HG03045 (cell line): ENCODE measurements around the gene TWF1.
"Not testable (repeated sequence)": the region's sequence is repeated elsewhere in the genome, so short reads cannot be mapped to it uniquely, and the experiment has no call there.

Source experiments
- ATAC-seq: cut with Tn5 transposase; IDR thresholded peaks from one replicate; pipeline ENCODE4 v1.9.1; 2021; ENCODE audit warnings: mild to moderate bottlenecking, moderate library complexity; ENCODE audit not compliant: unreplicated experiment

TWF1 gene

GRCh38 chr12:43806737-43807072 is 588 bp upstream of the TWF1 start:
- ATAC-seq, result no peak

GRCh38 chr12:43805149-43805859 is 813 bp downstream of the TWF1 start:
- peak; percentile 4 for ATAC-seq

- no peak for ATAC-seq
Measured at GRCh38 chr12:43797561-43798217, 8.4 kb downstream of the TWF1 start.

GRCh38 chr12:43795716-43796280 is 10.3 kb downstream of the TWF1 start:
- no peak for ATAC-seq

GRCh38 chr12:43789941-43790340 is 16.2 kb downstream of the TWF1 start:
- no peak for ATAC-seq

GRCh38 chr12:43786899-43787693 is 19.0 kb downstream of the TWF1 start:
- ATAC-seq, result no peak

- ATAC-seq, result no peak
Measured at GRCh38 chr12:43776498-43776897, 29.6 kb downstream of the TWF1 start.

- no peak for ATAC-seq
Measured at GRCh38 chr12:43766291-43766690, 39.8 kb downstream of the TWF1 start.

- ATAC-seq, result no peak
Measured at GRCh38 chr12:43764528-43764927, 41.6 kb downstream of the TWF1 start.

GRCh38 chr12:43763769-43764168 is 42.3 kb downstream of the TWF1 start:
- ATAC-seq, result no peak

GRCh38 chr12:43762596-43762995 is 43.5 kb downstream of the TWF1 start:
- ATAC-seq, result no peak

GRCh38 chr12:43761500-43761899 is 44.6 kb downstream of the TWF1 start:
- no peak for ATAC-seq

- ATAC-seq, result no peak
Measured at GRCh38 chr12:43760396-43760795, 45.7 kb downstream of the TWF1 start.

GRCh38 chr12:43758728-43759563 is 47.2 kb downstream of the TWF1 start, which contains the start of the genes IRAK4 and PUS7L:
TSS of gene IRAK4 (plus strand) at chr12:43758951. CDS start at chr12:43768112, 9,161 bp downstream.
TSS of gene PUS7L (minus strand) at chr12:43758790. CDS start at chr12:43755245, 3,545 bp downstream.
- ATAC-seq, result peak; percentile 98

- ATAC-seq, result peak; percentile 3
Measured at GRCh38 chr12:43758247-43758727, 47.8 kb downstream of the TWF1 start.

GRCh38 chr12:43754015-43754414 is 52.1 kb downstream of the TWF1 start:
- no peak for ATAC-seq

- ATAC-seq, result not testable (repeated sequence)
Measured at GRCh38 chr12:43751360-43751759, 54.8 kb downstream of the TWF1 start.

- ATAC-seq, result no peak
Measured at GRCh38 chr12:43750814-43751213, 55.3 kb downstream of the TWF1 start.

GRCh38 chr12:43749016-43749415 is 57.1 kb downstream of the TWF1 start:
- no peak for ATAC-seq

GRCh38 chr12:43744826-43745225 is 61.3 kb downstream of the TWF1 start:
- ATAC-seq, result no peak
